HEK293T (cell line): Measurements from ENCODE around the gene NTN3.

Experiments
- CTCF ChIA-PET: fragments of 350-600 bp; formaldehyde crosslinking; extraction: SDS; loops from one replicate; lab custom pipeline; 2021; ENCODE audit warnings: antibody characterized with exemption, inconsistent platforms; lab: Yijun Ruan, JAX
- POLR2A ChIA-PET: fragments of 350-600 bp; formaldehyde crosslinking; extraction: SDS; loops from one replicate; lab custom pipeline; 2020; ENCODE audit warnings: antibody characterized with exemption, inconsistent platforms; lab: Yijun Ruan, JAX
- DNase-seq: peaks from one replicate; pipeline ENCODE4 v3.0.0; 2012; ENCODE audit warnings: mixed read lengths; ENCODE audit errors: extremely low spot score
- ARNT ChIP-seq: fragments of 450-650 bp; IDR thresholded peaks from 2 replicates; pipeline ENCODE4 v1.6.1; 2017; ENCODE audit warnings: mild to moderate bottlenecking
- BHLHE40 ChIP-seq: fragments of 450-650 bp; IDR thresholded peaks from 2 replicates; pipeline ENCODE4 v1.6.1; 2016; ENCODE audit warnings: mild to moderate bottlenecking, moderate library complexity, borderline replicate concordance
- CTBP1 ChIP-seq: fragments of 450-650 bp; IDR thresholded peaks from 2 replicates; pipeline ENCODE4 v1.6.1; 2016; ENCODE audit warnings: borderline replicate concordance
- ELF4 ChIP-seq: fragments of 450-650 bp; IDR thresholded peaks from 2 replicates; pipeline ENCODE4 v1.6.1; 2017; ENCODE audit warnings: antibody characterized with exemption
- FOXA1 ChIP-seq: fragments of 450-650 bp; IDR thresholded peaks from 2 replicates; pipeline ENCODE4 v1.6.1; 2016; ENCODE audit warnings: mild to moderate bottlenecking
- FOXK2 ChIP-seq: fragments of 450-650 bp; IDR thresholded peaks from 2 replicates; pipeline ENCODE4 v1.6.1; 2016; ENCODE audit warnings: mild to moderate bottlenecking
- FOXM1 ChIP-seq: fragments of 450-650 bp; IDR thresholded peaks from 2 replicates; pipeline ENCODE4 v1.6.1; 2017; ENCODE audit warnings: mild to moderate bottlenecking, borderline replicate concordance
- HDGF ChIP-seq: fragments of 450-650 bp; IDR thresholded peaks from 2 replicates; pipeline ENCODE4 v1.6.1; 2017; ENCODE audit warnings: antibody characterized with exemption, borderline replicate concordance
- L3MBTL2 ChIP-seq: fragments of 450-650 bp; conservative IDR thresholded peaks from 2 replicates; pipeline ENCODE4 v1.6.1; 2016; ENCODE audit warnings: mild to moderate bottlenecking
- LEF1 ChIP-seq: fragments of 450-650 bp; IDR thresholded peaks from 2 replicates; pipeline ENCODE4 v1.6.1; 2017; ENCODE audit warnings: mild to moderate bottlenecking, borderline replicate concordance
- NFRKB ChIP-seq: fragments of 450-650 bp; IDR thresholded peaks from 2 replicates; pipeline ENCODE4 v1.6.1; 2016; ENCODE audit warnings: mild to moderate bottlenecking, moderate library complexity
- PKNOX1 ChIP-seq: fragments of 450-650 bp; IDR thresholded peaks from 2 replicates; pipeline ENCODE4 v1.6.1; 2016
- SP1 ChIP-seq: fragments of 450-650 bp; IDR thresholded peaks from 2 replicates; pipeline ENCODE4 v1.6.1; 2017
- SUZ12 ChIP-seq: fragments of 450-650 bp; IDR thresholded peaks from 2 replicates; pipeline ENCODE4 v1.6.1; 2016; ENCODE audit warnings: mild to moderate bottlenecking
- TARDBP ChIP-seq: fragments of 450-650 bp; IDR thresholded peaks from 2 replicates; pipeline ENCODE4 v1.6.1; 2016
- ZNF384 ChIP-seq: fragments of 450-650 bp; IDR thresholded peaks from 2 replicates; pipeline ENCODE4 v1.6.1; 2016

NTN3 gene

GRCh38 chr16:2473999-2474876, 3.1 kb downstream of the NTN3 start:
- CTCF ChIA-PET: interaction anchor here (0.8 kb wide), 1 partner anchor 27 kb away, joined by 3 read pairs; no protein-coding TSS in a partner anchor
- peak; percentile 58 for DNase-seq

GRCh38 chr16:2474877-2475412, 3.8 kb downstream of the NTN3 start, which contains the start of gene TBC1D24:
TBC1D24 (plus strand) TSS chr16:2475127; CDS start chr16:2496149, 21,022 bp downstream.
- TF ChIP-seq SUZ12 (no peak), ELF4 (no peak), TARDBP (no peak), NFRKB (no peak), LEF1 (no peak), CTBP1 (no peak), FOXA1 (no peak), L3MBTL2 (no peak), PKNOX1 (no peak), HDGF (no peak), ZNF384 (no peak), FOXK2 (no peak), BHLHE40 (no peak), ARNT (no peak), SP1 (no peak), FOXM1 (no peak)
- CTCF ChIA-PET: interaction anchor here (0.8 kb wide), 1 partner anchor 27 kb away, joined by 3 read pairs; no protein-coding TSS in a partner anchor
- DNase-seq: peak; percentile 99
- POLR2A ChIA-PET: interaction anchor here (0.7 to 2.1 kb wide), 9 partner anchors 13 to 64 kb away, joined by 3 to 8 read pairs (median 3); partner anchors contain the start of genes ATP6V0C and TEDC2

More at GRCh38 chr16:2473999-2474876, 3.1 kb downstream of the NTN3 start:
- POLR2A ChIA-PET: interaction anchor here (0.7 to 2.1 kb wide), 9 partner anchors 13 to 63 kb away, joined by 3 to 8 read pairs (median 3); partner anchors contain the start of genes ATP6V0C and TEDC2
- TF ChIP-seq SP1: no peak
- peak; percentile 76 for TF ChIP-seq TARDBP
- no peak for TF ChIP-seq CTBP1
- no peak for TF ChIP-seq PKNOX1
- TF ChIP-seq FOXA1: no peak
- TF ChIP-seq LEF1: no peak
- TF ChIP-seq L3MBTL2: 0 out of 2 replicates have a peak, but pooled peaks have one; percentile 48

GRCh38 chr16:2475413-2476344, 4.6 kb downstream of the NTN3 start:
- TF ChIP-seq PKNOX1 (no peak), BHLHE40 (no peak), L3MBTL2 (no peak), SP1 (no peak), ARNT (no peak), TARDBP (no peak), ELF4 (no peak), HDGF (no peak), FOXA1 (no peak), CTBP1 (no peak), NFRKB (no peak), ZNF384 (no peak), SUZ12 (no peak), LEF1 (no peak), FOXK2 (no peak), FOXM1 (no peak)
- CTCF ChIA-PET: no interaction called here
- POLR2A ChIA-PET: interaction anchor here (0.9 to 2.1 kb wide), 6 partner anchors 12 to 48 kb away, joined by 3 to 8 read pairs (median 4); partner anchors contain the start of genes ATP6V0C and TEDC2
- DNase-seq: no peak

- ChIA-PET CTCF (no interaction called here), POLR2A (interaction anchor here (1.8 kb wide), 1 partner anchor 12 kb away, joined by 6 read pairs; no protein-coding TSS in a partner anchor)
- TF ChIP-seq FOXM1 (no peak), FOXK2 (no peak), ZNF384 (no peak), ELF4 (no peak)
- DNase-seq: no peak
These were observed 5.2 kb downstream of the NTN3 start for GRCh38 chr16:2476345-2476720.

- ChIA-PET POLR2A (interaction anchor here (1.6 to 1.8 kb wide), 2 partner anchors 9 to 11 kb away, joined by 5 to 6 read pairs; no protein-coding TSS in a partner anchor), CTCF (no interaction called here)
- no peak for DNase-seq
- TF ChIP-seq FOXA1: no peak
- no peak for TF ChIP-seq ELF4
- no peak for TF ChIP-seq PKNOX1
- no peak for TF ChIP-seq BHLHE40
- TF ChIP-seq SP1: no peak
- no peak for TF ChIP-seq CTBP1
- TF ChIP-seq ARNT: no peak
- no peak for TF ChIP-seq ZNF384
- TF ChIP-seq HDGF: no peak
- TF ChIP-seq L3MBTL2: no peak
- no peak for TF ChIP-seq TARDBP
These were observed 5.6 kb downstream of the NTN3 start for GRCh38 chr16:2476741-2477140.
